A549 (cell line): ENCODE measurements around the gene PPP1R37.

Source experiments
- HEYL ChIP-seq: fragments of 250-450 bp; sonication (Bioruptor Pico); IDR thresholded peaks from 2 replicates; pipeline ENCODE4 v1.8.0; 2021; ENCODE audit warnings: mild to moderate bottlenecking, moderate library complexity
- POLR2A ChIP-seq: IDR thresholded peaks from 2 replicates; pipeline ENCODE4 v1.6.1; 2012; ENCODE audit warnings: mild to moderate bottlenecking, low read length
- POLR2AphosphoS2 ChIP-seq: conservative IDR thresholded peaks from 2 replicates; pipeline ENCODE4 v1.6.1; 2012; ENCODE audit warnings: low read length, improper control_type of control experiment, inconsistent platforms
- TF ChIP-seq, protein P1 (sequence below): fragments of >200 bp; sonication (Bioruptor Twin); formaldehyde crosslinking; IDR thresholded peaks from 3 replicates; pipeline ENCODE4 v1.5.1; 2016

DNA sequence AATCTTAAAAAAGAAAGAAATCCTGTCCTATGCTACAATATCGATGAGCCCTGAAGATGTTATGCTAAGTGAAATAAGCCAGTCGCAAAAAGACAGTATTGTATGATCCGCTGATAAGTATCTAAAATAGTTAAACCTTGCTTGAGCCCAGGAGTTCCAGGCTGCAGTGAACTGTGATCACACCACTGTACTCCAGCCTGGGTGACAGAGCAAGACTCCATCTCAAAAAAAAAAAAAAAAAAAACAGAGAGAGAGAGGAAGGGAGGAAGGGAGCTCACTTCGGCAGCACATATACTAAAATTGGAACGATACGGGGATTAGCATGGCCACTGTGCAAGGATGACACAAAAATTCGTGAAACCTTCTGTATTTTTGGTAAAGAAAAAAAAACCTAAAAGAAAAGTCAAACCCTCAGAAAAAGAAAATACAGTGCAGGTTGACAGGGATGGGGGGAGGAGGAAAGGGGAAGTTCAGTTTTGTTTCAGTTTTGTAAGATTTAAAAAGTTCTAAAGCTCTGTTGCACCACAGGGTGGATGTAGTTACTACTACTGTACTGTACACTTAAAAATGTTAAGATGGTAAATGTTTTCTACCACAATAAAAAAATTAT is 45.7 kb upstream of the PPP1R37 start:
- TF ChIP-seq POLR2AphosphoS2 (no peak), HEYL (CRISPR knock-in tag) (no peak), POLR2A (no peak)
- TF ChIP-seq, protein P1, sequence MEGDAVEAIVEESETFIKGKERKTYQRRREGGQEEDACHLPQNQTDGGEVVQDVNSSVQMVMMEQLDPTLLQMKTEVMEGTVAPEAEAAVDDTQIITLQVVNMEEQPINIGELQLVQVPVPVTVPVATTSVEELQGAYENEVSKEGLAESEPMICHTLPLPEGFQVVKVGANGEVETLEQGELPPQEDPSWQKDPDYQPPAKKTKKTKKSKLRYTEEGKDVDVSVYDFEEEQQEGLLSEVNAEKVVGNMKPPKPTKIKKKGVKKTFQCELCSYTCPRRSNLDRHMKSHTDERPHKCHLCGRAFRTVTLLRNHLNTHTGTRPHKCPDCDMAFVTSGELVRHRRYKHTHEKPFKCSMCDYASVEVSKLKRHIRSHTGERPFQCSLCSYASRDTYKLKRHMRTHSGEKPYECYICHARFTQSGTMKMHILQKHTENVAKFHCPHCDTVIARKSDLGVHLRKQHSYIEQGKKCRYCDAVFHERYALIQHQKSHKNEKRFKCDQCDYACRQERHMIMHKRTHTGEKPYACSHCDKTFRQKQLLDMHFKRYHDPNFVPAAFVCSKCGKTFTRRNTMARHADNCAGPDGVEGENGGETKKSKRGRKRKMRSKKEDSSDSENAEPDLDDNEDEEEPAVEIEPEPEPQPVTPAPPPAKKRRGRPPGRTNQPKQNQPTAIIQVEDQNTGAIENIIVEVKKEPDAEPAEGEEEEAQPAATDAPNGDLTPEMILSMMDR, result no peak
